ENCODE results near the gene MIAT. TPM values are rescaled to one million over a fixed set of nuclear protein-coding genes. Genes with fewer than 3 reads are reported as not detected.

The MIAT gene
- total and polyA plus RNA-seq, 4 donors, result 0.18 to 1.5 (median 0.73) TPM

DNA sequence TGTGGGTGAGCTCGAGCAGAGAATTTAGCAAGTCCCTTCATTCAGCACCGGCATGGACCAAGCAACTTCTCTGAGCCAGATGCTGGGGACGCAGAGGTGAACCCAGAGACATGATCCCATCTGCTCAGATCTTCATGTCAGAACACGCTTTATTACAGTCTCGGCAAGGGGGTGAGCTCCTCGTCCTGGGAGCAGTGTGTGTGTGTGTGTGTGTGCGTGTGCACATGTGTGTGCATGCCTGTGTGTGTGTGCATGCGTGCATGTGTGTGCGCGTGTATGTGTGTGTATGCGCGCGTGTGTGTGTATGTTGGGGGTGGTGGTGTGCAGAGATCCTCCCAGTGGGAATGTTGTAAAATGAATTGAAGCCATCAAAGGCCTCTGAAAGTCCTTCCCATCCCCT is 9.8 kb downstream of the MIAT start:
- peaks cover 0 to 1% (median under 1%) of the 10 kb centered on the region in 4 donors for H3K4me1 ChIP-seq (ENCODE audit: control insufficient read depth in 4 of 4, insufficient read depth in 4 of 4, low read length in 3 of 4)
- H3K4me3 ChIP-seq (ENCODE audit: low read depth in 1 of 3, low read length in 3 of 3), result no peak overlapping the region
- H3K9ac ChIP-seq (ENCODE audit: low read depth in 1 of 2, low read length in 2 of 2), result no peak overlapping the region
- no peaks in the 10 kb centered on the region for H3K9me3 ChIP-seq (ENCODE audit: control insufficient read depth in 4 of 4, low read length in 3 of 4)
- TF ChIP-seq FOXA1 (IDR thresholded peaks at IDR 0.05) (no peak), TAF1 (conservative IDR thresholded peaks at IDR 0.05) (no peak), YY1 (IDR thresholded peaks at IDR 0.05) (no peak), JUND (IDR thresholded peaks at IDR 0.05) (no peak), EGR1 (IDR thresholded peaks at IDR 0.05; ENCODE audit: low read depth in 2 of 2) (no peak), HNF4A (conservative IDR thresholded peaks at IDR 0.05) (no peak), FOXA2 (IDR thresholded peaks at IDR 0.05) (no peak), HNF4G (IDR thresholded peaks at IDR 0.05) (no peak)
- TF ChIP-seq, protein P1, sequence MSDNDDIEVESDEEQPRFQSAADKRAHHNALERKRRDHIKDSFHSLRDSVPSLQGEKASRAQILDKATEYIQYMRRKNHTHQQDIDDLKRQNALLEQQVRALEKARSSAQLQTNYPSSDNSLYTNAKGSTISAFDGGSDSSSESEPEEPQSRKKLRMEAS (IDR thresholded peaks at IDR 0.05), result no peak
- TF ChIP-seq, protein P2, sequence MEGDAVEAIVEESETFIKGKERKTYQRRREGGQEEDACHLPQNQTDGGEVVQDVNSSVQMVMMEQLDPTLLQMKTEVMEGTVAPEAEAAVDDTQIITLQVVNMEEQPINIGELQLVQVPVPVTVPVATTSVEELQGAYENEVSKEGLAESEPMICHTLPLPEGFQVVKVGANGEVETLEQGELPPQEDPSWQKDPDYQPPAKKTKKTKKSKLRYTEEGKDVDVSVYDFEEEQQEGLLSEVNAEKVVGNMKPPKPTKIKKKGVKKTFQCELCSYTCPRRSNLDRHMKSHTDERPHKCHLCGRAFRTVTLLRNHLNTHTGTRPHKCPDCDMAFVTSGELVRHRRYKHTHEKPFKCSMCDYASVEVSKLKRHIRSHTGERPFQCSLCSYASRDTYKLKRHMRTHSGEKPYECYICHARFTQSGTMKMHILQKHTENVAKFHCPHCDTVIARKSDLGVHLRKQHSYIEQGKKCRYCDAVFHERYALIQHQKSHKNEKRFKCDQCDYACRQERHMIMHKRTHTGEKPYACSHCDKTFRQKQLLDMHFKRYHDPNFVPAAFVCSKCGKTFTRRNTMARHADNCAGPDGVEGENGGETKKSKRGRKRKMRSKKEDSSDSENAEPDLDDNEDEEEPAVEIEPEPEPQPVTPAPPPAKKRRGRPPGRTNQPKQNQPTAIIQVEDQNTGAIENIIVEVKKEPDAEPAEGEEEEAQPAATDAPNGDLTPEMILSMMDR (IDR thresholded peaks at IDR 0.05; ENCODE audit: low read depth, low read length, missing input control), result no peak
- TF ChIP-seq, protein P3, sequence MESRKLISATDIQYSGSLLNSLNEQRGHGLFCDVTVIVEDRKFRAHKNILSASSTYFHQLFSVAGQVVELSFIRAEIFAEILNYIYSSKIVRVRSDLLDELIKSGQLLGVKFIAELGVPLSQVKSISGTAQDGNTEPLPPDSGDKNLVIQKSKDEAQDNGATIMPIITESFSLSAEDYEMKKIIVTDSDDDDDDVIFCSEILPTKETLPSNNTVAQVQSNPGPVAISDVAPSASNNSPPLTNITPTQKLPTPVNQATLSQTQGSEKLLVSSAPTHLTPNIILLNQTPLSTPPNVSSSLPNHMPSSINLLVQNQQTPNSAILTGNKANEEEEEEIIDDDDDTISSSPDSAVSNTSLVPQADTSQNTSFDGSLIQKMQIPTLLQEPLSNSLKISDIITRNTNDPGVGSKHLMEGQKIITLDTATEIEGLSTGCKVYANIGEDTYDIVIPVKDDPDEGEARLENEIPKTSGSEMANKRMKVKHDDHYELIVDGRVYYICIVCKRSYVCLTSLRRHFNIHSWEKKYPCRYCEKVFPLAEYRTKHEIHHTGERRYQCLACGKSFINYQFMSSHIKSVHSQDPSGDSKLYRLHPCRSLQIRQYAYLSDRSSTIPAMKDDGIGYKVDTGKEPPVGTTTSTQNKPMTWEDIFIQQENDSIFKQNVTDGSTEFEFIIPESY (IDR thresholded peaks at IDR 0.05), result no peak
- peaks cover 0 to under 1% (median 0%) of the 10 kb centered on the region in 4 donors for H3K27me3 ChIP-seq (ENCODE audit: control insufficient read depth in 4 of 4, insufficient read depth in 4 of 4, low read length in 3 of 4)
- no peak overlapping the region for H3K27ac ChIP-seq (ENCODE audit: low read depth in 1 of 2, low read length in 2 of 2)
- no peaks in the 10 kb centered on the region for H3K36me3 ChIP-seq (ENCODE audit: control insufficient read depth in 4 of 4, insufficient read depth in 3 of 4, low read depth in 1 of 4, low read length in 3 of 4)
- DNase-seq (ENCODE audit: low spot score), result no peak
- 84% methylated on average over 13 of the region's 13 CpGs for WGBS

DNA sequence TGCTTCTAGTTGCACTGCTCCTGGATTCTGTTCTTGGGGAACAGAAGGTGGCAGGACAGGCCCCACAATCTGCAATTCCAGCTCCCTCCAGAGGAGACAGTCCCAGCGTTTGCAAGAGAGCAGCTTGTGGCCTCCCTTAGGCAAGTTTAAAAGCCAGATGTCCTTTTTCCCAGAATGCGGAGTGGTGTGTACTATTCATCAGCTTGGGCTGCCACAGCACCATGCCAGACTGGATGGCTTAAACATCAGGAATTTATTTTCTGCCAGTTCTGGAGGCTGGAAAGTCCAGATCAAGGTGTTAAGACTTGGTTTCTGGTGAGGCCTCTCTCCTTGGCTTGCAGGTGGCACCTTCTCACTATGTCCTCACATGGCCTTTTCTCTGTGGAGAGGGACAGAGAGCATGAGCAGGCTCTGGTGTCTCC is 11.7 kb downstream of the MIAT start:
- Histone ChIP-seq H3K4me1 (ENCODE audit: control insufficient read depth in 4 of 4, insufficient read depth in 4 of 4, low read length in 3 of 4) (peaks cover 0 to 15% (median 6%) of the 10 kb centered on the region in 4 donors), H3K27ac (ENCODE audit: low read depth in 1 of 2, low read length in 2 of 2) (no peak overlapping the region), H3K27me3 (ENCODE audit: control insufficient read depth in 4 of 4, insufficient read depth in 4 of 4, low read length in 3 of 4) (no peaks in the 10 kb centered on the region), H3K36me3 (ENCODE audit: control insufficient read depth in 4 of 4, insufficient read depth in 3 of 4, low read depth in 1 of 4, low read length in 3 of 4) (no peaks in the 10 kb centered on the region), H3K9ac (ENCODE audit: low read depth in 1 of 2, low read length in 2 of 2) (no peak overlapping the region), H3K4me3 (ENCODE audit: low read depth in 1 of 3, low read length in 3 of 3) (no peak overlapping the region), H3K9me3 (ENCODE audit: control insufficient read depth in 4 of 4, low read length in 3 of 4) (no peaks in the 10 kb centered on the region)
- 52% methylated on average over 2 of the region's 2 CpGs for WGBS
- DNase-seq (ENCODE audit: low spot score), result no peak
- peak in 1 of 2 donors; percentile 41 for TF ChIP-seq RAD21 (IDR thresholded peaks at IDR 0.05)
- no peak for TF ChIP-seq FOXA2 (IDR thresholded peaks at IDR 0.05)
- TF ChIP-seq, protein P3 (IDR thresholded peaks at IDR 0.05), result no peak
- TF ChIP-seq YY1 (IDR thresholded peaks at IDR 0.05), result no peak
- TF ChIP-seq, protein P1 (IDR thresholded peaks at IDR 0.05), result no peak
- no peak for TF ChIP-seq RXRA (IDR thresholded peaks at IDR 0.05)
- TF ChIP-seq, protein P2 (IDR thresholded peaks at IDR 0.05; ENCODE audit: low read depth, low read length, missing input control), result peak; percentile 32
